ENCODE measurements around the gene RNF215.
"Not testable (repeated sequence)": the region's sequence is repeated elsewhere in the genome, so short reads cannot be mapped to it uniquely, and the experiment has no call there.

DNA sequence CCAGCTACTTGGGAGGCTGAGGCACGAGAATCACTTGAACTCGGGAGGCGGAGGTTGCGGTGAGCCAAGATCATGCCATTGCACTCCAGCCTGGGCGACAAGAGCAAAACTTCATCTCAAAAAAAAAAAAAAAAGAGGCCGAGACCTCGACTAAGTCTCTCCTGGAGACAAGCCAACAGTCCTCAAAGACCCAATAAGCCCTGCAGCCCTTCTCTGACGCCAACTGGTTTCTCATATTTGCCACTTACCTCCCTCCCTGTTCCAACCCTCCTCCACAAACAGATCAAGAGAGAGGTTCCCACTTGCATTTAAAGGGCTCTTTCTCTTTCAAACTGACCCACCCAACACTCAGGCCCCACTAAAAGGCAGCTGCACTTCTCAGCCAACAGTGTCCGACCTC is 48.9 kb downstream of the RNF215 start:
- not testable (repeated sequence) for TF ChIP-seq TAF1 (IDR thresholded peaks at IDR 0.05; ENCODE audit: low read depth, low read length); POLR2AphosphoS5 (IDR thresholded peaks at IDR 0.05; ENCODE audit: low read depth, low read length); POU2F2 (IDR thresholded peaks at IDR 0.05; ENCODE audit: low read depth, low read length); POLR2A (IDR thresholded peaks at IDR 0.05; ENCODE audit: low read depth, low read length); SPI1 (IDR thresholded peaks at IDR 0.05; ENCODE audit: low read depth, low read length); PAX5 (IDR thresholded peaks at IDR 0.05; ENCODE audit: insufficient read depth, low read length, severe bottlenecking)
